ENCODE measurements around the gene GPR62. TPM values are rescaled to one million over a fixed set of nuclear protein-coding genes. Genes with fewer than 3 reads are reported as not detected.
A peak's percentile ranks its signal among the peaks of the same experiment; 100 is the strongest.
"Not testable (repeated sequence)": the region's sequence is repeated elsewhere in the genome, so short reads cannot be mapped to it uniquely, and the experiment has no call there.

GPR62 gene
- total and polyA plus RNA-seq, 2 donors from 2014 or later, result 0.09 to 0.41 TPM

GRCh38 chr3:51987568-51987967 is 32.4 kb downstream of the GPR62 start:
- DNase-seq, result no peak
- no peak for TF ChIP-seq CTCF (IDR thresholded peaks at IDR 0.05; ENCODE audit: borderline replicate concordance, extremely low read depth, insufficient read depth)
- no peaks in the 10 kb centered on the region for H3K9me3 ChIP-seq (ENCODE audit: control insufficient read depth in 2 of 3, insufficient read depth in 1 of 3, low read length in 3 of 3)
- H3K27me3 ChIP-seq (ENCODE audit: control insufficient read depth, insufficient read depth, low read length), result no peaks in the 10 kb centered on the region
- intact Hi-C loops (cut with DNase I), result no loop called here
- H3K9ac ChIP-seq (ENCODE audit: low read length in 3 of 3), result no peak overlapping the region
- no peak for FAIRE-seq
- H3K4me3 ChIP-seq (ENCODE audit: low read length in 3 of 3), result no peak overlapping the region
- H3K36me3 ChIP-seq (ENCODE audit: control insufficient read depth in 2 of 3, insufficient read depth in 3 of 3, low read length in 3 of 3), result peaks cover 0 to 6% (median 1%) of the 10 kb centered on the region in 3 donors
- no peak overlapping the region for H3K27ac ChIP-seq (ENCODE audit: low read depth in 2 of 2, low read length in 2 of 2)
- peaks cover 0 to 18% (median 2%) of the 10 kb centered on the region in 3 donors for H3K4me1 ChIP-seq (ENCODE audit: control insufficient read depth in 2 of 3, insufficient read depth in 2 of 3, low read depth in 1 of 3, low read length in 3 of 3)

GRCh38 chr3:51988286-51989146 is 33.3 kb downstream of the GPR62 start:
- TF ChIP-seq CTCF (IDR thresholded peaks at IDR 0.05; ENCODE audit: borderline replicate concordance, extremely low read depth, insufficient read depth), result no peak

GRCh38 chr3:51990501-51990971 is 35.4 kb downstream of the GPR62 start:
- Histone ChIP-seq H3K36me3 (ENCODE audit: control insufficient read depth in 2 of 3, insufficient read depth in 3 of 3, low read length in 3 of 3) (peaks cover 8 to 18% (median 8%) of the 10 kb centered on the region in 3 donors), H3K4me1 (ENCODE audit: control insufficient read depth in 2 of 3, insufficient read depth in 2 of 3, low read depth in 1 of 3, low read length in 3 of 3) (peaks cover 3 to 24% (median 8%) of the 10 kb centered on the region in 3 donors)
- intact Hi-C loops (cut with DNase I); H3K4me3 ChIP-seq (ENCODE audit: low read length in 3 of 3); DNase-seq; H3K9me3 ChIP-seq (ENCODE audit: control insufficient read depth in 2 of 3, insufficient read depth in 1 of 3, low read length in 3 of 3); FAIRE-seq; H3K9ac ChIP-seq (ENCODE audit: low read length in 3 of 3); H3K27me3 ChIP-seq (ENCODE audit: control insufficient read depth, insufficient read depth, low read length); H3K27ac ChIP-seq (ENCODE audit: low read depth in 2 of 2, low read length in 2 of 2): not testable (repeated sequence)

More at GRCh38 chr3:51988286-51989146, 33.3 kb downstream of the GPR62 start:
- Histone ChIP-seq H3K27ac (ENCODE audit: low read depth in 2 of 2, low read length in 2 of 2) (no peak overlapping the region), H3K27me3 (ENCODE audit: control insufficient read depth, insufficient read depth, low read length) (no peaks in the 10 kb centered on the region), H3K9me3 (ENCODE audit: control insufficient read depth in 2 of 3, insufficient read depth in 1 of 3, low read length in 3 of 3) (no peaks in the 10 kb centered on the region), H3K4me3 (ENCODE audit: low read length in 3 of 3) (no peak overlapping the region), H3K9ac (ENCODE audit: low read length in 3 of 3) (no peak overlapping the region), H3K36me3 (ENCODE audit: control insufficient read depth in 2 of 3, insufficient read depth in 3 of 3, low read length in 3 of 3) (peaks cover 0 to 8% (median 2%) of the 10 kb centered on the region in 3 donors), H3K4me1 (ENCODE audit: control insufficient read depth in 2 of 3, insufficient read depth in 2 of 3, low read depth in 1 of 3, low read length in 3 of 3) (peaks cover 0 to 16% (median 2%) of the 10 kb centered on the region in 3 donors)
- intact Hi-C loops (cut with DNase I), result no loop called here
- DNase-seq (no peak), FAIRE-seq (no peak)

GRCh38 chr3:51992017-51992682 is 37.0 kb downstream of the GPR62 start:
- no peak overlapping the region for H3K4me3 ChIP-seq (ENCODE audit: low read length in 3 of 3)
- DNase-seq (no peak), FAIRE-seq (no peak)
- intact Hi-C loops (cut with DNase I), result no loop called here
- H3K27me3 ChIP-seq (ENCODE audit: control insufficient read depth, insufficient read depth, low read length), result no peaks in the 10 kb centered on the region
- H3K9ac ChIP-seq (ENCODE audit: low read length in 3 of 3), result peak overlapping the region in 1 of 3 donors; percentile 26
- H3K4me1 ChIP-seq (ENCODE audit: control insufficient read depth in 2 of 3, insufficient read depth in 2 of 3, low read depth in 1 of 3, low read length in 3 of 3), result peaks cover 3 to 18% (median 8%) of the 10 kb centered on the region in 3 donors
- H3K27ac ChIP-seq (ENCODE audit: low read depth in 2 of 2, low read length in 2 of 2), result no peak overlapping the region
- no peak for TF ChIP-seq CTCF (IDR thresholded peaks at IDR 0.05; ENCODE audit: borderline replicate concordance, extremely low read depth, insufficient read depth)
- no peaks in the 10 kb centered on the region for H3K9me3 ChIP-seq (ENCODE audit: control insufficient read depth in 2 of 3, insufficient read depth in 1 of 3, low read length in 3 of 3)
- peaks cover 8 to 18% (median 8%) of the 10 kb centered on the region in 3 donors for H3K36me3 ChIP-seq (ENCODE audit: control insufficient read depth in 2 of 3, insufficient read depth in 3 of 3, low read length in 3 of 3)

- H3K27ac ChIP-seq (ENCODE audit: low read depth in 2 of 2, low read length in 2 of 2); FAIRE-seq; intact Hi-C loops (cut with DNase I); H3K27me3 ChIP-seq (ENCODE audit: control insufficient read depth, insufficient read depth, low read length); H3K9me3 ChIP-seq (ENCODE audit: control insufficient read depth in 2 of 3, insufficient read depth in 1 of 3, low read length in 3 of 3); H3K9ac ChIP-seq (ENCODE audit: low read length in 3 of 3); DNase-seq; H3K4me3 ChIP-seq (ENCODE audit: low read length in 3 of 3): not testable (repeated sequence)
- H3K4me1 ChIP-seq (ENCODE audit: control insufficient read depth in 2 of 3, insufficient read depth in 2 of 3, low read depth in 1 of 3, low read length in 3 of 3), result peaks cover 3 to 16% (median 8%) of the 10 kb centered on the region in 3 donors
- H3K36me3 ChIP-seq (ENCODE audit: control insufficient read depth in 2 of 3, insufficient read depth in 3 of 3, low read length in 3 of 3), result peaks cover 8 to 15% (median 8%) of the 10 kb centered on the region in 3 donors
These were observed 38.5 kb downstream of the GPR62 start for GRCh38 chr3:51993657-51994056.
